GM19023 (cell line): Measurements from ENCODE around the gene KLK15.
"Not testable (repeated sequence)": the region's sequence is repeated elsewhere in the genome, so short reads cannot be mapped to it uniquely, and the experiment has no call there.

Experiments used
- ATAC-seq: cut with Tn5 transposase; IDR thresholded peaks from one replicate; pipeline ENCODE4 v1.9.1; 2021; ENCODE audit warnings: mild to moderate bottlenecking, moderate library complexity; ENCODE audit not compliant: unreplicated experiment

KLK15 gene

GRCh38 chr19:50821248-50821612, 12.1 kb downstream of the KLK15 start:
- no peak for ATAC-seq

GRCh38 chr19:50820549-50821247, 12.7 kb downstream of the KLK15 start:
- ATAC-seq: no peak

- ATAC-seq: no peak
Measured at GRCh38 chr19:50820086-50820485, 13.3 kb downstream of the KLK15 start.

GRCh38 chr19:50819636-50820035, 13.7 kb downstream of the KLK15 start:
- no peak for ATAC-seq

GRCh38 chr19:50818859-50819472, 14.4 kb downstream of the KLK15 start:
- no peak for ATAC-seq

GRCh38 chr19:50817941-50818858, 15.2 kb downstream of the KLK15 start:
- ATAC-seq: peak; percentile 53

GRCh38 chr19:50815439-50815838, 17.9 kb downstream of the KLK15 start:
- no peak for ATAC-seq

GRCh38 chr19:50814883-50815282, 18.5 kb downstream of the KLK15 start:
- no peak for ATAC-seq

- no peak for ATAC-seq
Measured at GRCh38 chr19:50812474-50812873, 20.9 kb downstream of the KLK15 start.

- not testable (repeated sequence) for ATAC-seq
Measured at GRCh38 chr19:50811622-50812238, 21.6 kb downstream of the KLK15 start.

- no peak for ATAC-seq
Measured at GRCh38 chr19:50808856-50809255, 24.5 kb downstream of the KLK15 start.

- peak; percentile 92 for ATAC-seq
Measured at GRCh38 chr19:50804420-50805272, 28.7 kb downstream of the KLK15 start.

- ATAC-seq: peak; percentile 5
Measured at GRCh38 chr19:50803633-50804419, 29.5 kb downstream of the KLK15 start.

GRCh38 chr19:50801107-50801506, 32.3 kb downstream of the KLK15 start:
- ATAC-seq: no peak

GRCh38 chr19:50799547-50799851, 33.9 kb downstream of the KLK15 start:
- no peak for ATAC-seq

GRCh38 chr19:50798659-50799546, 34.5 kb downstream of the KLK15 start:
- no peak for ATAC-seq

GRCh38 chr19:50797781-50798658, 35.4 kb downstream of the KLK15 start:
- no peak for ATAC-seq

- ATAC-seq: no peak
Measured at GRCh38 chr19:50797429-50797780, 36.0 kb downstream of the KLK15 start.
